OCI-LY7 (cell line): ENCODE results near the gene FBP1.

Experiments
- CTCF ChIP-seq: fragments of 200-600 bp; sonication (generic); conservative IDR thresholded peaks from 2 replicates; pipeline ENCODE4 v1.5.1; 2014; ENCODE audit warnings: mild to moderate bottlenecking, antibody characterized with exemption, low read length, moderate library complexity, mixed read lengths
- EZH2phosphoT487 ChIP-seq: fragments of 200-600 bp; sonication (generic); IDR thresholded peaks from 2 replicates; pipeline ENCODE4 v1.6.1; 2018; ENCODE audit warnings: low read depth, borderline replicate concordance, mild to moderate bottlenecking, mixed run types, antibody characterized with exemption, low read length, moderate library complexity, mixed read lengths

DNA sequence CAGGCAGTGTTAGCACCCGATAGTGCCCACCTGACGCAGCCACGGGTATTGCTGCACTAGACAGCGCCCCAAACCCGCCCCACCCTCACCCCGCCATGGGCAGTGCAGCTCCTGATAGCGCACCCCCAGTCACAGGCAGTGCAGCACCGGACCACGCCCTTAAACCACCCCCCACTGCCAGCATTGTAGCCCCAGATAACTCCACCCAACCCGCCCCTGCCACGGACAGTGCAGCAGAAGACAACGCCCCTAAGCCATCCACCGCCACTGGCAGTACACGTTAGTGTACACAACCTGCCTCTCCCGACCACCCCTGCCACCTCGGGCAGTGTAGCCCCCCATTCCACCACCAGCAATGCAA is 85.3 kb downstream of the FBP1 start:
- TF ChIP-seq CTCF: no peak
- no peak for TF ChIP-seq EZH2phosphoT487
